ENCODE measurements around the gene MTG1.

GRCh38 chr10:133451346-133451745 is 57.4 kb downstream of the MTG1 start:
- TF ChIP-seq CTCF (conservative IDR thresholded peaks at IDR 0.05; ENCODE audit: low read length) (no peak), EZH2phosphoT487 (IDR thresholded peaks at IDR 0.05; ENCODE audit: borderline replicate concordance) (no peak)

Data from Loucy (cell line).